Activated CD4-positive, alpha-beta T cell treated with anti-CD3 and anti-CD28 coated beads, Interleukin-2, amount 50 U/mL, for 1 hour (primary cell): ENCODE measurements around the gene PEX16.
"Not testable (repeated sequence)": the region's sequence is repeated elsewhere in the genome, so short reads cannot be mapped to it uniquely, and the experiment has no call there.

Experiments
- DNase-seq: peaks from one replicate; pipeline ENCODE4 v3.0.0-alpha.2; 2020

Gene PEX16

DNA sequence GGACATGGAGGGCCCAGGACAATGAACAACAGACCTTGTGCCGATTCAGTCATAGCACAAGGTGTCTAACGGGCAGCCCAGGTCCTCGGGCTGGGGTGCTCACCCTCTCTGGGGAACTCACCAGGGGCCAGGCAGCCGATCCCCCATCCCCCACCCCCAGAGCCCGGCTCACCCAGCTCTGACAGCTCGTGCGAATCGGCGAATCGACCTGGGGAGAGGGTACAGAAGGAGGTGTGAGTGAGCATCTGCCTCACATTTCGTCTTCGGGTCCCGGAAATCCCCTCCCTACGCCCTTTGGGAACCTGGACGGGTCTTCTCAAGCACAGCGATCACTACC, 423 bp downstream of the PEX16 start:
- no peak for DNase-seq

DNA sequence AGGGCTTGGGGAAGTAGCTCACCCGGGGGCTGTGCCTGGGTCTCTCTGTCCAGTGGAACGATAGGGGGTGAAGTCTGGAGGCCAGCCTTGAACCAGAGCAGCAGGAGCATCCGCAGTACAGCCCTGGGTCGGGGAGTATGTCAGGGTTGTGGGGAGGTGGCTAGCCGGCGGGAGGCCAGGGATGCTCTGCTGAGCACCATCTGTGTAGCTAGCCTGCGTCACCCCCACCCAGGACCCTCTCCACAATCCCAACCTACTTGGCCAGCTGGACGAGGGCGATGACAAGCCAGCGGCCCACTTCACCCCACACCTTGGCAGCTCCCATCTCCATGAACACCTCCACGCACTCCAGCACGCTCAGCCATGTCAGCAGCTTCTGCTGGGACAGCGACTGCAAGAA, 2.2 kb downstream of the PEX16 start:
- no peak for DNase-seq

DNA sequence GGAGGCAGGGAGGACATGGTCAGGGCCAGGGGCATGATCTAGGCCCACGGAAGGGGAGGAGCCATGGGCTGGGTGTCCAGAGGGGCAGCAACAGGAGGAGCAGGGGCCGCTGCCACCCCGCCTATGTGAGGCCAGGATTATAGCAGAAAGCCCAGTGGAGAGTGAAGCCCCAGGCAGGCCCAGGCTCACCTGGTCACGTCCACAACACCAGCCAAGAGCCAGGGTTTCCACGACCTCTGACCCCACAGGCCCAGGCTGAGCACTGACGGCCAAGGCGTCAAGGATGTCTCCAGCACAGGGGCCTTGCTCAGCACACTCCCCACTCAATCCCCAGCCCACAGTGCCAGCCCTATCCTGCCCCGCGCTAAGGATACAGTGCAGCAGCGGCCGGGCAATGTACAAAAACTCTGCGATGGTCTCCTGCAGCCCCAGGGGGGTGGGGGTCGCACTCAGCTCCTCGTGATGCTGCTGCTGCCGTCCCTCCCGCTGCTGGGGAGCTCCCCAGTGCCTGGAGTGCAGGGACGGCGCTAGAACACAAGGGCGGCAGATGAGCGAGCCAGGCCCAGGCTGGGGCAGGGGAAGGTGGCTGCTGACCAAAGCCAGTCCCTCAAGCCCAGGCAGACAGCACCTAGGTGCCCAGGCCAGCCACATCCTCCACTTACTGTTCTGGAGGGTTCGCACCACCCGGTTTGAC, 3.6 kb downstream of the PEX16 start:
- no peak for DNase-seq

DNA sequence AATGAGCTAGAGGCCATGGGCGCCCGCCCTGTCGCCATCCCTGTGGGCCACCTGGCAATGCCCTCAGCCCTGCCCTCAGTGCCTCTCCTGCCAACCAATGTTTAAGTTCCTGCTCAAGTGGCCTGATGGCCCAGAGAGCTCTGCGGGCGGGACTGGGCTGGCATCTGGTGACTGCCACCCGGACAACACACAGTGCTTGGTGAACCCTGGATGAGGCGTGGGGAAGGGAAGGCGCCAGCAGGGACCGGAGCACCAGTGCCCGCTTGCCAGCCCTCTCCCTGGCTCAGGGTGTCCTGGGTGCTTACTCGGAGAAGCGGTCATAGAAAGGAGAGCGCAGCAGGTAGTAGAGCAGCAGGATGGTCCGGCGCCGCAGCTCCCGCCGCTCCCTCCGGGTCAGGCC, 4.2 kb downstream of the PEX16 start:
- no peak for DNase-seq

GRCh38 chr11:45910623-45911022, 7.1 kb downstream of the PEX16 start:
- DNase-seq, result no peak

DNA sequence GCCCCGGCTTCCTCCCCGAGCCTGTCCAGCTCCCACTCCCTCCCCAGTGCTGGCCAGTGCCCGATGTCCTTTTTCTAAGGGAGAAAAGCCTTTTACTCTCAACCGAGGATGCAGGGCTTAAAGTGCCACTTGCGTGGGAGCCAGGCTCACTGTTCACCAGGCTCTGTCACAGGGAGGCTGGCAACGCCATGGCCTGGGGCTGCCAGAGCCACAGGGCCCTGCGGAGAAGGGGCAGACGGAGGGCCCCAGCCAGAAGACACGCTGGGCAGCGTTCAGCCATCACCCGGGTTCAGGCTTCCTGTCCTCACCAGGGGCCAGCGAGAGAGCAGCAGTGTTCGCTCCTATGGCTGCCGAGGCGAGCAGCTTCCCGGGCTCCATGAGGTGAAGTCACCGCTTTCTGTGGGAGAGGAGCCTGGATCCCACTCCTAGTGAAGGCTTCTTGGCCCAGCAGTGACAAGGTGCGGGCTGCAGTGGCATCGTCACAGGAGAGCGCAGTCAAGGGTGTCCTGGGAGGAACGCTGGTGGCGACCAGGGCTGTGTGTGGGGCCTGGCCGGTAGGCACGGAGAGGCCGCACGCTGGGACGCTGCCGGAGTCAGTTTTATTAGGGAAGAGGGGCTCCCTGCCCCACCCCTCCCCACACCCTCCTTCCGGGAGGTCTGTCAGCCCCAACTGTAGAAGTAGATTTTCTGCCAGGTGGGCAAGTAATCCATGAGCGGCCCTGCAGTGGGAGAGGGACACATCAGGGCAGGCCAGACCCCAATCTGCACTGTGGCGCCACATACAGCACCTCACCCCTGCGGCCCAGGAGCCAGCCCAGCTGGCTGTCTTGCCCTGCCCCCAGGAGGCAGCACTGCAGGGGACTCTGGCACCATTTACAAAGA, 7.8 kb downstream of the PEX16 start:
- DNase-seq, result no peak

DNA sequence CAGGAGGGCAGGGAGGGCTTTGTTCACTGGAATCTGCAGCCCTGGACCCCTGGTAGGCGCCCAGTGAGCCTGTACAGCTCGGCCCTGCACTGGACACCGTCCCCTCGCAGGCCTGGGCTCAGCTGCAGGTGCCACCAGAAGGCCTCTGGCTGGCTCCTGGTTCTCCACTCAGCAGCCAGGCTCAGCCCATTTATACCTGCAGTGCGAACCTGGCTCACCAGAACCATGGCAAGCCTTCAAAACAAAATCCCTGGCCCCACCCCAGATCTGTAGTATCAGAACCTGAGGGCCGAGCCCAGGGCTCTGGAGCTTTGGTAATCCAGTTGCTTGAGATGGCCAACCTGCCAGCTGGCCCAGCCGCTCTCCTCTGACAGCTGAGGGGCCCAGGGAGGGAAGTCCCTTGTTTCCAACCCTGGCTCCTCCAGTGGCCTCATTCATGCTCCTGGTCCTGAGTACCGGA, 9.7 kb downstream of the PEX16 start:
- DNase-seq, result no peak

DNA sequence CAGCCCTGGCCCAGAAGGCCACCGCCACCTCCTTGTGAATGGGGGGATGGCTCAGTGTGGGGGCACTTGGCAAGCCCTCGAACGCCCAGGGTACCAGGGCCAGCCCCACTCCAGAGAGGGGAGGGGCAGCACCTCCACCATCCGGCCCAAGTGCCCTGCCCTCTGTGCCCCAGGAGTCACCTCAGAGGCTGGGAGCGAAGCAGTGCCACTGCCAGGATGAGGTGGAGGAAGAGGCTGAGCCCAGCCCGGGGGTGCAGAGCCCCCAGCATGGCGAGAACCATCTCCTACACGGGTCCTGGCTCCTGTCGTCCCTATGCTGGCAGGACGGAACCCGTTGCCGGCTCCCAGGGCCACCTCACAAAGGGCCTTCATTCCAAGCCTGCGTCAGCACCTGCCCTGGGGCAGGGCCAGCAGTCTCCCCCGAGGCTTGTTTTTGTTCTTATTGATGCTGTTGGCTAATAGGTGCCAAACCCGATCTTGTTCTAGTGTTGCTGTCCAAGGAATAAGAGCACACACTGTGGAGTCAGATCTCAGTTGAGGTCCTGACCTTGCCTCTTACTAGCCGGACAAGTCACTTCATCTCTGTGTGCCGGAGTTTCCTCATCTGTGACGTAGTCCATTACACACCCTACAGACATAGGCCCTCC, 10.6 kb downstream of the PEX16 start, which contains the start of gene FREY1:
Gene FREY1, minus strand, starts transcription at position 307 of the 647 bp plus-strand sequence. Its CDS starts 26 bp downstream, at position 281.
- no peak for DNase-seq

- no peak for DNase-seq
These were observed 11.5 kb downstream of the PEX16 start for GRCh38 chr11:45906096-45906682.

- not testable (repeated sequence) for DNase-seq
These were observed 12.1 kb downstream of the PEX16 start for GRCh38 chr11:45905576-45905975.

GRCh38 chr11:45905095-45905494, 12.6 kb downstream of the PEX16 start:
- no peak for DNase-seq

DNA sequence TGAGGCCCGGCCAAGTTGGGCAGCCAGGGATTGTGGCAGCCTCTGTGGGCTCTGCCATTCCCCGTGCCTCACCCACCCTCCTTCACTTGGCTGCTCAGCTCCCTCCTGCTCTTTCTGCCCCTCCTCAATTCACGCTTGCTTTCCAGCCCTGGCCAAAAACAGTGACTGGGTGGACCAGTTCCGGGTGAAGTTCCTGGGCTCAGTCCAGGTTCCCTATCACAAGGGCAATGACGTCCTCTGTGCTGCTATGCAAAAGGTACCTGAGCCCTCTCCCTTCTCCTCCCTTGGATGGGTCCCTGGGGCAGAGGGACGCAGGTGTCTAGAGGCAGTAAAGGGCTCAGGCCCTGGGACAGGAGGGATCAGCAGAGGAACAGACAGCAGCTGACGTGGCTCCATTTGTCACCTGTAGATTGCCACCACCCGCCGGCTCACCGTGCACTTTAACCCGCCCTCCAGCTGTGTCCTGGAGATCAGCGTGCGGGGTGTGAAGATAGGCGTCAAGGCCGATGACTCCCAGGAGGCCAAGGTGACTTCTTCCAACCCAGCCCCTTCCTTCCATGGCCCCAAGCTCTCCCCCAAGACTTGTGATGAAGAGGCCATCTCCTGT, 13.3 kb downstream of the PEX16 start:
- no peak for DNase-seq

DNA sequence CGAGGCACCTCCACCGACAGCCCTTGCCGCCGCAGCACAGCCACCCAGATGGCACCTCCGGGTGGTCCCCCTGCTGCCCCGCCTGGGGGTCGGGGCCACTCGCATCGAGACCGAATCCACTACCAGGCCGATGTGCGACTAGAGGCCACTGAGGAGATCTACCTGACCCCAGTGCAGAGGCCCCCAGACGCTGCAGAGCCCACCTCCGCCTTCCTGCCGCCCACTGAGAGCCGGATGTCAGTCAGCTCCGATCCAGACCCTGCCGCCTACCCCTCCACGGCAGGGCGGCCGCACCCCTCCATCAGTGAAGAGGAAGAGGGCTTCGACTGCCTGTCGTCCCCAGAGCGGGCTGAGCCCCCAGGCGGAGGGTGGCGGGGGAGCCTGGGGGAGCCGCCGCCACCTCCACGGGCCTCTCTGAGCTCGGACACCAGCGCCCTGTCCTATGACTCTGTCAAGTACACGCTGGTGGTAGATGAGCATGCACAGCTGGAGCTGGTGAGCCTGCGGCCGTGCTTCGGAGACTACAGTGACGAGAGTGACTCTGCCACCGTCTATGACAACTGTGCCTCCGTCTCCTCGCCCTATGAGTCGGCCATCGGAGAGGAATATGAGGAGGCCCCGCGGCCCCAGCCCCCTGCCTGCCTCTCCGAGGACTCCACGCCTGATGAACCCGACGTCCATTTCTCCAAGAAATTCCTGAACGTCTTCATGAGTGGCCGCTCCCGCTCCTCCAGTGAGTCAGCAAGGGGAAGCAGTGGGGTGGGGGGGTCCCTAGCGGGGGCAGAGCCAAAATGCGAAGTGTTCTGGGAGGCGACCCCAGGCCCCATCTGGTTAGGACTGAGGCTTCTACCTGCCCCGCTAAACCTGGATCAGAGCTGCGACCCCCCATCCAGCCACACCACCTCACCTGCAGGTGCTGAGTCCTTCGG, 15.0 kb downstream of the PEX16 start:
- DNase-seq, result no peak

DNA sequence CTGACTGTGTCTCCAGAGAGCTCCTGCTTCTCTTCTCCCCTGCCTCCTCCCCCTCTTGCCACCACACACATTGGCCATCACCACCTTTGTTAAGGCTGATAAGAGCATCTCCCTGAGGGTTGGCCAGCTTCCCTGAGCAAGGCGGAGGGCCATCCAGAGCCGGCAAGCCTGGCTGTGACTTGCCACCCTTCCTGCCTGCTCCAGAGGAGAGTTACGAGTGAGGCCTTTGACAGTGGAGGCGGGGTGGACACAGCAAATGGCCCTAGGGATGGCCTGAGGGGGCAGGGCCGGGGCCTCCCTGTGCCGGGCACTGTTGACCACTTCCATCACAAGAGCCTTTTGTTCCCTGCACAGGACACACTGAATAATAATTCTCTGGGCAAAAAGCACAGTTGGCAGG, 16.1 kb downstream of the PEX16 start:
- DNase-seq, result no peak

DNA sequence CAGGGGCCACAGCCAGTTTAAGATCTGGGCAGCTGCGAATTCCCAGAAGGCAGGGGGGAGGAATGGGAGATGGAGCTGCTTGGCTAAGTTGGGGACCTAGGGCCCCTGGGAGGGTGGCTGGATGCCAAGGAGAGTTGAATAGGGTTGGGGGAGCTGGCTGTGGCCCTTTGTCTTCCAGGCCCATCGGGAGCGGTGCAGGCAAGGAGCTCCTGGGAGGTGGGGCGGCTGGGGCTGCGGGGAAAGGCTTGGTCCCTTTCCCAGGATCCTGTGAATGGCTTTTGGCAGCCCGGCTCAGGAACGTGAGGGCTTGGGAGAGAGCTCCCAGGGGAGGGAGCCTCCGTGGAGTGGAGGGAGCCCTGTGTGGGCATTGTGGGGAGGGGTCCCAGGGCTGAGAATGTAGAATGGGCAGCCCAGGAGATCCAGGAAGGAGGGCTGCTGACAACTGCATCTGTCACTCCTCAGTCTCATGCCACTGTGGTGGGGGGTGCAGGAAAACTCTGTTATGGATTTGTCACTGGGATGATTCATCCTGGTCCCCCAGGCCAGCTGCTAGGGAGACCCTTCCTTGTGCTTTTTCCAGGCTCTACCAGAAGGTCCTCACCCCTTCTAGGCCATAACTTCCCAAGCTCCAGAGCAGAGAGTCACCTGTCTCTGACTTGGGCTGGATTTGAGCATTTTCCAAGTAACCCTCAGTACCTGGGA, 16.6 kb downstream of the PEX16 start:
- DNase-seq, result no peak

DNA sequence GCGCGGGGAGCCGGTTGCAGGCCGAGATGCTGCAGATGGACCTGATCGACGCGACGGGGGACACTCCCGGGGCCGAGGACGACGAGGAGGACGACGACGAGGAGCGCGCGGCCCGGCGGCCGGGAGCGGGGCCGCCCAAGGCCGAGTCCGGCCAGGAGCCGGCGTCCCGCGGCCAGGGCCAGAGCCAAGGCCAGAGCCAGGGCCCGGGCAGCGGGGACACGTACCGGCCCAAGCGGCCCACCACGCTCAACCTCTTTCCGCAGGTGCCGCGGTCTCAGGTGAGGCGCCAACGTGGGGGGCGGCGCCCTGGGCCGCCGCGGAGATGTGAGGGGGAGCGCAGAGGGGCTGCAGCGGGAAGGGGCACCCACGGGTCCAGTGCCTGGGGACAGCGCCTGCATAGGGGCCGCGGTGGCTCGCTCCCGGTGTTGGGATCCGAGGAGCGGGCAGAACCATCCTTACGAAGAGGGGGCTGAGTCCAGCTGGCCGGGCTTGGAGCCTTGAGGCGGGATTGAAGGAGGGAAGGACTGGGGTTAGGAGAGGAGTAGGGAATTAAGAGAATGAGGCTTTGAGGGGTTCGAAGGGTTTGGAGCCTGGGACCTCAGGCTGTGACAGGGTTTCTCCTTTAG, 17.4 kb downstream of the PEX16 start:
- DNase-seq, result not testable (repeated sequence)

GRCh38 chr11:45899448-45900174, 18.1 kb downstream of the PEX16 start:
- DNase-seq, result peak; percentile 57

DNA sequence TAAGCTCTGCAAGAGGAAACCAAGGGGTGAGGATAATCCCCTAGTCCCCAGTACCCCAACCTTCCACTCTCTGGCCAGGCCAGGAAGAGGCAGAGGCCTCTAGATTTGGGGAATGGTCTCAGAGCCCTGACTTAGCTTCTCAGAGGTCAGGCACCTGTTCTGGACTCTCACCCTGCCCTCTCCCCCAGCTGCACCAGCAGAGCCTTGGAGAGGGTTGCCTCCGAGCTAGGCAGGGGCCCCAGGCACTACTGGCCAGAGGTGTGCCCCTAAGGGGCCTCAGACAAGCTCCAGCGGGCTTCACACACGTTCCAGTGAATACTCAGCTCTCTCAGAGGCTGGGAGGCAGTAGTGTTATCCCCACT, 18.6 kb downstream of the PEX16 start:
- DNase-seq, result no peak

- DNase-seq, result no peak
These were observed 20.1 kb downstream of the PEX16 start for GRCh38 chr11:45897556-45897955.

DNA sequence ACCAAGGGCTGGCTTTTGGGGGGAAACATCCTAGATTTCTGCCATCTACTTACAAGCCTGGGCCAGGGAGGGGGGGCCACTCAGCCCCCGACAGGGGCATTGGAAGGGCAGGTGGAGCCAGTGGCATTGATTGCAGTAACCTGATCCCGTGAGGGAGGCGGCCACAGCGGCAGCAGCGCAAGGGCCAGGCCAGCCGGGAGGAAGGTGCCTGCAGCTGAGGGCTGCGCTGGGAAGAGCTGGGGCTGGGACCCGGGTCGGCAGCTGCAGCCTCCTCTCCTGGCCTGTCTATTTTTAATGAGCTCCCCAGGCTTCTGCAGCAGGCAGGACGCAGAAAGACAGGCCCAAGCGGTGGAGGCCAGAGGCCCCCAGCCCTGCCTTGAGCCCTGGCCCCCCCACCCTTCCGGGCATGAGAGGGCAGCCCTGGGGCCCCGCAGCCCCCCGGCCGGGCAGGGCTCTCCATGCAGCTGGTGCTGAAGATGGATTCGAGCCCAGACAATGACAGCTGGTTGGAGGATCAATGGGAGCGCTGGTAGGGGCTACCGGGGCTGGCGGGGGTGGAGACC, 21.2 kb downstream of the PEX16 start:
- DNase-seq, result no peak
